K562 (cell line): Measurements from ENCODE around the gene RSRP1. TPM values are rescaled to one million over a fixed set of nuclear protein-coding genes. Genes with fewer than 3 reads are reported as not detected.
A peak's percentile ranks its signal among the peaks of the same experiment; 100 is the strongest.

Source experiments
- ARID3A ChIP-seq: IDR thresholded peaks from 2 replicates; pipeline ENCODE4 v1.6.1; 2012; ENCODE audit warnings: low read depth, low read length, improper control_type of control experiment, borderline replicate concordance
- DDX20 ChIP-seq: fragments of 450-650 bp; IDR thresholded peaks from 2 replicates; pipeline ENCODE4 v1.6.1; 2016; ENCODE audit warnings: missing genetic modification characterization, low read depth, mild to moderate bottlenecking, missing compliant biosample characterization, moderate library complexity
- KLF1 ChIP-seq: fragments of 450-650 bp; IDR thresholded peaks from 2 replicates; pipeline ENCODE4 v1.6.1; 2016; ENCODE audit warnings: missing genetic modification characterization, missing compliant biosample characterization
- LCOR ChIP-seq: sonication (generic); formaldehyde crosslinking; IDR thresholded peaks from 2 replicates; pipeline ENCODE4 v1.8.0; 2022; ENCODE audit warnings: mild to moderate bottlenecking, missing genetic modification reagents
- PYGO2 ChIP-seq: fragments of 450-650 bp; IDR thresholded peaks from 2 replicates; pipeline ENCODE4 v1.6.1; 2016; ENCODE audit warnings: mild to moderate bottlenecking, missing genetic modification characterization, moderate library complexity, missing compliant biosample characterization
- STAG1 ChIP-seq: sonication (generic); formaldehyde crosslinking; IDR thresholded peaks from 2 replicates; pipeline ENCODE4 v1.5.0; 2020; ENCODE audit warnings: missing genetic modification reagents, borderline replicate concordance
- ZBTB1 ChIP-seq: sonication (generic); formaldehyde crosslinking; IDR thresholded peaks from 2 replicates; pipeline ENCODE4 v1.8.1; 2023; ENCODE audit warnings: missing genetic modification reagents, low read depth, mild to moderate bottlenecking, borderline replicate concordance
- ZBTB40 ChIP-seq, 2 experiments: fragments of 450-650 bp in 1 of 2; sonication (generic) in 1 of 2; formaldehyde crosslinking in 1 of 2; IDR thresholded peaks; 2 replicates each; pipeline versions ENCODE4 v1.7.1 to v1.9.0; 2016 to 2022; ENCODE audit warnings: inconsistent platforms in 1 of 2, mild to moderate bottlenecking in 1 of 2, missing genetic modification reagents in 1 of 2
- ZBTB49 ChIP-seq: sonication (generic); formaldehyde crosslinking; IDR thresholded peaks from 2 replicates; pipeline ENCODE4 v1.8.0; 2022; ENCODE audit warnings: missing genetic modification reagents, mild to moderate bottlenecking, borderline replicate concordance
- ZNF584 ChIP-seq: fragments of 200-800 bp; sonication (Bioruptor generic); IDR thresholded peaks from 2 replicates; pipeline ENCODE4 v1.6.1; 2016; ENCODE audit warnings: low read depth, mild to moderate bottlenecking, missing genetic modification characterization, missing compliant biosample characterization
- ZNF778 ChIP-seq: fragments of 450-650 bp; formaldehyde crosslinking; IDR thresholded peaks from 2 replicates; pipeline ENCODE4 v1.4.0; 2020; ENCODE audit warnings: mild to moderate bottlenecking, moderate library complexity
- polyA plus RNA-seq, 8 experiments: library from polyadenylated mRNA; depleted of rRNA in 4 of 8; stranded (reverse) in 5 of 8; unstranded in 3 of 8; fragments of >200 nt; fragmentation: Nextera tagmentation in 2 of 8; fragmentation: Illumina TruSeq in 1 of 8; extraction: Ambion mirVana in 2 of 8; extraction: Trizol in 1 of 8; gene quantifications; 2 replicates each; pipeline versions ENCODE4 v1.2.1 to v1.2.3, GENCODE V29; 2011 to 2014; ENCODE audit warnings: inconsistent platforms in 1 of 8, missing spikeins in 1 of 8
- total RNA-seq, 7 experiments: library from RNA; depleted of rRNA in 6 of 7; stranded (reverse); fragments of >200 nt in 6 of 7; fragmentation: Illumina TruSeq in 2 of 7; extraction: Trizol in 2 of 7; gene quantifications; 2 replicates each; pipeline versions ENCODE4 v1.2.1 to v1.2.3, GENCODE V29; 2011 to 2021; ENCODE audit warnings: low replicate concordance in 1 of 7

RSRP1 gene
- total and polyA plus RNA-seq, 9 of the 15 experiments (the other 6 are each of a cell fraction or from before 2014, with no cell fraction given): 27.2 to 283 (median 146) TPM

- TF ChIP-seq ARID3A (no peak), STAG1 (no peak), KLF1 (tag) (peak; percentile 96), ZBTB1 (CRISPR knock-in tag) (no peak), ZBTB40 (IDR thresholded peaks at IDR 0.05) (peak; percentile 10; the same call in 1 of the 2 replicates), ZBTB40 (CRISPR knock-in tag; IDR thresholded peaks at IDR 0.05) (no peak), DDX20 (peak; percentile 81; the same call in 1 of the 2 replicates), ZNF584 (CRISPR knock-in tag) (peak; percentile 83), ZNF778 (CRISPR knock-in tag) (no peak), PYGO2 (peak; percentile 39; the same call in 1 of the 2 replicates), ZBTB49 (CRISPR knock-in tag) (no peak), LCOR (CRISPR knock-in tag) (no peak; the same call in 1 of the 2 replicates)
Observed at GRCh38 chr1:25232866-25233784, 14.1 kb downstream of the RSRP1 start (continued).
